Measurements from ENCODE around the gene OMP.

The OMP gene

GRCh38 chr11:77142091-77142975, 39.7 kb downstream of the OMP start:
- FAIRE-seq = no peak

GRCh38 chr11:77143405-77144020, 40.9 kb downstream of the OMP start:
- no peak for FAIRE-seq

GRCh38 chr11:77144196-77144856, 41.7 kb downstream of the OMP start:
- FAIRE-seq = no peak

GRCh38 chr11:77144857-77145428, 42.3 kb downstream of the OMP start:
- no peak for FAIRE-seq

- FAIRE-seq = no peak
Observed at GRCh38 chr11:77146261-77147035, 43.8 kb downstream of the OMP start.

GRCh38 chr11:77147036-77147315, 44.3 kb downstream of the OMP start:
- FAIRE-seq = no peak

GRCh38 chr11:77147668-77148321, 45.2 kb downstream of the OMP start:
- FAIRE-seq = no peak

GRCh38 chr11:77148963-77149715, 46.5 kb downstream of the OMP start:
- FAIRE-seq = no peak

- no peak for FAIRE-seq
Observed at GRCh38 chr11:77149716-77150392, 47.2 kb downstream of the OMP start.

GRCh38 chr11:77150836-77151235, 48.2 kb downstream of the OMP start:
- no peak for FAIRE-seq

GRCh38 chr11:77151804-77152509, 49.3 kb downstream of the OMP start:
- FAIRE-seq = no peak

GRCh38 chr11:77152846-77153245, 50.2 kb downstream of the OMP start:
- no peak for FAIRE-seq

Measured in endometrium (tissue), 2 donors.